Type B pancreatic cell (in vitro differentiated cells): Measurements from ENCODE around the gene TRHDE. TPM values are rescaled to one million over a fixed set of nuclear protein-coding genes. Genes with fewer than 3 reads are reported as not detected.

Source experiments
- DNase-seq: peaks from one replicate; pipeline ENCODE4 v3.0.0; 2021; ENCODE audit warnings: mixed read lengths; ENCODE audit not compliant: unreplicated experiment; ENCODE audit errors: extremely low spot score
- H3K27ac Mint-ChIP-seq: 2 replicates; pipeline ENCODE4 v1.8.0; 2021; ENCODE audit warnings: mild to moderate bottlenecking, mixed read lengths
- H3K27me3 Mint-ChIP-seq: 2 replicates; pipeline ENCODE4 v1.8.0; 2021; ENCODE audit warnings: mixed read lengths
- H3K36me3 Mint-ChIP-seq: 2 replicates; pipeline ENCODE4 v1.8.0; 2021; ENCODE audit warnings: mixed read lengths
- H3K4me1 Mint-ChIP-seq: one replicate; pipeline ENCODE4 v1.8.0; 2021; ENCODE audit warnings: mixed read lengths; ENCODE audit not compliant: unreplicated experiment
- H3K4me3 Mint-ChIP-seq: 2 replicates; pipeline ENCODE4 v1.8.0; 2021; ENCODE audit warnings: mild to moderate bottlenecking, mixed read lengths
- H3K9me3 Mint-ChIP-seq: 2 replicates; pipeline ENCODE4 v1.8.0; 2021; ENCODE audit warnings: mixed read lengths
- CTCF ChIP-seq: fragments of 200-600 bp; sonication (generic); conservative IDR thresholded peaks from 2 replicates; pipeline ENCODE4 v1.5.0; 2021; ENCODE audit warnings: antibody characterized with exemption, mild to moderate bottlenecking
- total RNA-seq: library from RNA; stranded (reverse); gene quantifications from 2 replicates; pipeline ENCODE4 v1.2.1, GENCODE V29; 2021; ENCODE audit warnings: low replicate concordance

TRHDE gene
- total RNA-seq, 1 donor from 2014 or later = 3.2 TPM

- no peak for DNase-seq
- H3K27me3 Mint-ChIP-seq = peaks cover 3% of the 10 kb centered on the region
- H3K4me3 Mint-ChIP-seq = no peak overlapping the region
Observed at GRCh38 chr12:72380441-72380840, 108.3 kb downstream of the TRHDE start.

GRCh38 chr12:72388322-72388721 is 116.2 kb downstream of the TRHDE start:
- no peak for DNase-seq
- peaks cover 10% of the 10 kb centered on the region for H3K4me1 Mint-ChIP-seq
- no peak overlapping the region for H3K27ac Mint-ChIP-seq
- no peaks in the 10 kb centered on the region for H3K9me3 Mint-ChIP-seq
- no peaks in the 10 kb centered on the region for H3K27me3 Mint-ChIP-seq
- H3K36me3 Mint-ChIP-seq = no peaks in the 10 kb centered on the region
- no peak overlapping the region for H3K4me3 Mint-ChIP-seq
- TF ChIP-seq CTCF = no peak

More at GRCh38 chr12:72380441-72380840, 108.3 kb downstream of the TRHDE start:
- no peak for TF ChIP-seq CTCF
- Mint-ChIP-seq H3K4me1 (no peaks in the 10 kb centered on the region), H3K27ac (no peak overlapping the region), H3K36me3 (no peaks in the 10 kb centered on the region), H3K9me3 (no peaks in the 10 kb centered on the region)

GRCh38 chr12:72390146-72390545 is 118.0 kb downstream of the TRHDE start:
- TF ChIP-seq CTCF = no peak
- H3K27ac Mint-ChIP-seq = no peak overlapping the region
- H3K36me3 Mint-ChIP-seq = no peaks in the 10 kb centered on the region
- H3K4me3 Mint-ChIP-seq = no peak overlapping the region
- DNase-seq = no peak
- no peaks in the 10 kb centered on the region for H3K9me3 Mint-ChIP-seq
- peaks cover 10% of the 10 kb centered on the region for H3K4me1 Mint-ChIP-seq
- H3K27me3 Mint-ChIP-seq = no peaks in the 10 kb centered on the region

GRCh38 chr12:72406111-72406510 is 133.9 kb downstream of the TRHDE start:
- no peak overlapping the region for H3K4me3 Mint-ChIP-seq
- TF ChIP-seq CTCF = no peak
- no peak for DNase-seq
- H3K9me3 Mint-ChIP-seq = peaks cover 3% of the 10 kb centered on the region
- no peak overlapping the region for H3K27ac Mint-ChIP-seq
- H3K4me1 Mint-ChIP-seq = peaks cover 6% of the 10 kb centered on the region
- no peaks in the 10 kb centered on the region for H3K27me3 Mint-ChIP-seq
- no peaks in the 10 kb centered on the region for H3K36me3 Mint-ChIP-seq

- Mint-ChIP-seq H3K27me3 (no peaks in the 10 kb centered on the region), H3K4me3 (no peak overlapping the region), H3K4me1 (no peaks in the 10 kb centered on the region), H3K27ac (no peak overlapping the region), H3K9me3 (no peaks in the 10 kb centered on the region), H3K36me3 (no peaks in the 10 kb centered on the region)
- DNase-seq = no peak
- TF ChIP-seq CTCF = no peak
Observed at GRCh38 chr12:72432037-72432604, 160.0 kb downstream of the TRHDE start.

- no peak for DNase-seq
- H3K27ac Mint-ChIP-seq = no peak overlapping the region
- no peaks in the 10 kb centered on the region for H3K36me3 Mint-ChIP-seq
- TF ChIP-seq CTCF = no peak
- H3K4me3 Mint-ChIP-seq = no peak overlapping the region
- H3K9me3 Mint-ChIP-seq = no peaks in the 10 kb centered on the region
- no peaks in the 10 kb centered on the region for H3K4me1 Mint-ChIP-seq
- H3K27me3 Mint-ChIP-seq = no peaks in the 10 kb centered on the region
Observed at GRCh38 chr12:72433298-72433697, 161.1 kb downstream of the TRHDE start.
